ENCODE results near the gene TNFAIP8L1.

The TNFAIP8L1 gene

GRCh38 chr19:4682417-4683200 is 43.3 kb downstream of the TNFAIP8L1 start:
- no peak for DNase-seq

GRCh38 chr19:4684312-4685095 is 45.2 kb downstream of the TNFAIP8L1 start:
- no peak for DNase-seq

GRCh38 chr19:4686700-4687099 is 47.4 kb downstream of the TNFAIP8L1 start:
- DNase-seq, result no peak

GRCh38 chr19:4687396-4687795 is 48.1 kb downstream of the TNFAIP8L1 start:
- DNase-seq, result no peak

- DNase-seq, result no peak
These were observed 49.3 kb downstream of the TNFAIP8L1 start for GRCh38 chr19:4688587-4688986.

GRCh38 chr19:4689403-4689802 is 50.1 kb downstream of the TNFAIP8L1 start:
- no peak for DNase-seq

- no peak for DNase-seq
These were observed 51.0 kb downstream of the TNFAIP8L1 start for GRCh38 chr19:4690361-4690760.

- no peak for DNase-seq
These were observed 52.1 kb downstream of the TNFAIP8L1 start for GRCh38 chr19:4691373-4691772.

GRCh38 chr19:4692251-4693077 is 53.1 kb downstream of the TNFAIP8L1 start:
- DNase-seq, result peak in 1 of 2 experiments; percentile 50

- no peak for DNase-seq
These were observed 53.7 kb downstream of the TNFAIP8L1 start for GRCh38 chr19:4693078-4693350.

- no peak for DNase-seq
These were observed 54.3 kb downstream of the TNFAIP8L1 start for GRCh38 chr19:4693471-4694121.

GRCh38 chr19:4694211-4694987 is 55.1 kb downstream of the TNFAIP8L1 start:
- DNase-seq, result peak; percentile 84 to 92

- DNase-seq, result peak in 1 of 2 experiments; percentile 85
These were observed 56.0 kb downstream of the TNFAIP8L1 start for GRCh38 chr19:4695224-4695731.

GRCh38 chr19:4697304-4697703 is 58.0 kb downstream of the TNFAIP8L1 start:
- DNase-seq, result no peak

GRCh38 chr19:4699826-4700692 is 60.7 kb downstream of the TNFAIP8L1 start:
- DNase-seq, result no peak

GRCh38 chr19:4700693-4700970 is 61.3 kb downstream of the TNFAIP8L1 start:
- no peak for DNase-seq

GRCh38 chr19:4701557-4701956 is 62.2 kb downstream of the TNFAIP8L1 start:
- no peak for DNase-seq

- no peak for DNase-seq
These were observed 63.4 kb downstream of the TNFAIP8L1 start for GRCh38 chr19:4702764-4703163.

GRCh38 chr19:4703671-4704316 is 64.5 kb downstream of the TNFAIP8L1 start:
- DNase-seq, result no peak

GRCh38 chr19:4704317-4704673 is 65.0 kb downstream of the TNFAIP8L1 start:
- no peak for DNase-seq

Data from NCI-H446 (cell line).